Muscle of leg (tissue), 11 donors: ENCODE results near the gene CDKN2D. TPM values are rescaled to one million over a fixed set of nuclear protein-coding genes. Genes with fewer than 3 reads are reported as not detected.
"Not testable (repeated sequence)": the region's sequence is repeated elsewhere in the genome, so short reads cannot be mapped to it uniquely, and the experiment has no call there.

Source experiments
- DNase-seq: peaks from one replicate; pipeline ENCODE4 v3.0.0; 2013
- H3K27ac ChIP-seq: one replicate; pipeline ENCODE4 v1.5.1; 2013; ENCODE audit warnings: mild to moderate bottlenecking, low read length, control low read depth
- H3K27me3 ChIP-seq: one replicate; pipeline ENCODE4 v1.6.1; 2013; ENCODE audit warnings: low read length; ENCODE audit not compliant: control insufficient read depth, insufficient read depth
- H3K36me3 ChIP-seq: one replicate; pipeline ENCODE4 v1.6.1; 2013; ENCODE audit warnings: low read length; ENCODE audit not compliant: control insufficient read depth, insufficient read depth
- H3K4me1 ChIP-seq: one replicate; pipeline ENCODE4 v1.6.1; 2013; ENCODE audit warnings: low read length; ENCODE audit not compliant: control insufficient read depth, insufficient read depth
- H3K4me3 ChIP-seq: one replicate; pipeline ENCODE4 v1.5.1; 2013; ENCODE audit warnings: low read length, control low read depth
- H3K9me3 ChIP-seq: replicated peaks from 2 replicates; pipeline ENCODE4 v1.6.1; 2013; ENCODE audit warnings: low read depth, low read length; ENCODE audit not compliant: control insufficient read depth
- WGBS: methylation state at CpG from one replicate; pipeline ENCODE4 v1.1.5; 2013; ENCODE audit warnings: missing lambda C conversion rate; ENCODE audit not compliant: insufficient coverage; 5-methylcytosine and 5-hydroxymethylcytosine counted together
- polyA plus RNA-seq, 8 donors: library from polyadenylated mRNA; unstranded; fragments of 120-200 nt; gene quantifications; one replicate each; pipeline versions ENCODE4 v1.2.1 to v1.2.3, GENCODE V29; 2013; ENCODE audit warnings: inconsistent platforms in 1 of 8, low replicate concordance in 1 of 8; ENCODE audit not compliant: insufficient read length in 8 of 8, insufficient read depth in 1 of 8
- total RNA-seq: library from RNA; stranded (reverse); fragments of 120-200 nt; gene quantifications from one replicate; pipeline ENCODE4 v1.2.4, GENCODE V29; 2013

The CDKN2D gene
- total and polyA plus RNA-seq, 9 donors: 6.8 to 19.5 (median 16.0) TPM

GRCh38 chr19:10526887-10527286, 41.9 kb downstream of the CDKN2D start:
- H3K4me1 ChIP-seq, H3K27me3 ChIP-seq, DNase-seq, H3K4me3 ChIP-seq, H3K36me3 ChIP-seq, H3K27ac ChIP-seq, H3K9me3 ChIP-seq: not testable (repeated sequence)
- WGBS: 75% methylated on average over 2 of the region's 8 CpGs

DNA sequence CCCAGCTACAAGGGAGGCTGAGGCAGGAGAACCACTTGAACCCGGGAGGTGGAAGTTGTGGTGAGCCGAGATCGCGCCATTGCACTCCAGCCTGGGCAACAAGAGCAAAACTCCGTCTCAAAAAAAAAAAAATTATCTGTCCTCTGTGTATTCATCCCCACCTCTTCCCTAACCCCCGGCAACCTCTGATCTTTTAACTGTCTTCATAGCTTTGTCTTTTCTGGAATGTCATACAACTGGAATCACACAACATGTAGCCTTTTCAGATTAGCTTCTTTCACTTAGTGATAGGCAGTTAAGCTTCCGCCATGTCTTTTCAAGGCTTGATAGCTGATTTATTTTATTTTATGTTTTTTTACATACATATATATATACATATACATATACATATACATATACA, 43.1 kb downstream of the CDKN2D start:
- Histone ChIP-seq H3K4me3 (no peak overlapping the region), H3K9me3 (no peaks in the 10 kb centered on the region), H3K36me3 (no peaks in the 10 kb centered on the region), H3K4me1 (no peaks in the 10 kb centered on the region), H3K27ac (no peak overlapping the region), H3K27me3 (peaks cover 7% of the 10 kb centered on the region)
- WGBS: 100% methylated on average over 1 of the region's 7 CpGs
- no peak for DNase-seq

DNA sequence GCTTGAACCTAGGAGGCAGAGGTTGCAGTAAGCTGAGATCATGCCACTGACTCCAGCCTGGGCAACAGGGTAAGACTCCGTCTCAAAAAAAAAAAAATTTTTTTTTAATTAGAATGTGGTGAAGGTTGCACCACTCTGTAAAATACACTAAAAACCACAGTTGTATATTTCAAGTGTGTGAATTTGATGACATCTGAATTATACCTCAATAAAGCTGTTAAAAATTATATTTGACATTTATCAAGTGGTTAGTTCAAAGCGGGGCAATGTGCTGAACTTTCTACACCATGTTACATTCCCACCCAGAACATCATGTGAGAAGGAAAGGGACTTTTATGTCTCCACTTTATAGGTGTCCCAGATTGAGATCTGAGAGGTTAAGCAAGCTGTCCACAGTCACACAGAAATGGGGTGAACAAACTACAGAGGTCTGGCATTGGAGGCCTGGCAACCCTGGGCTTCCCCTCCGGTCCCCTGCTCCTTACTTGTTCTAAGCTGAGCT, 45.6 kb downstream of the CDKN2D start:
- Histone ChIP-seq H3K36me3 (no peaks in the 10 kb centered on the region), H3K9me3 (no peaks in the 10 kb centered on the region), H3K27me3 (peaks cover 28% of the 10 kb centered on the region), H3K27ac (no peak overlapping the region), H3K4me3 (no peak overlapping the region), H3K4me1 (peaks cover 11% of the 10 kb centered on the region)
- WGBS: 63% methylated on average over 1 of the region's 3 CpGs
- DNase-seq: no peak

GRCh38 chr19:10521461-10522171, 47.2 kb downstream of the CDKN2D start:
- 68% methylated on average over 8 of the region's 13 CpGs for WGBS
- Histone ChIP-seq H3K4me1 (peaks cover 22% of the 10 kb centered on the region), H3K27me3 (peaks cover 43% of the 10 kb centered on the region), H3K36me3 (no peaks in the 10 kb centered on the region), H3K27ac (no peak overlapping the region), H3K9me3 (no peaks in the 10 kb centered on the region), H3K4me3 (no peak overlapping the region)
- DNase-seq: no peak

- no peak for DNase-seq
- no peaks in the 10 kb centered on the region for H3K36me3 ChIP-seq
- H3K27ac ChIP-seq: no peak overlapping the region
- H3K9me3 ChIP-seq: no peaks in the 10 kb centered on the region
- no peak overlapping the region for H3K4me3 ChIP-seq
- H3K4me1 ChIP-seq: peaks cover 22% of the 10 kb centered on the region
- H3K27me3 ChIP-seq: peaks cover 51% of the 10 kb centered on the region
- WGBS: 89% methylated on average over 10 of the region's 15 CpGs
Observed at GRCh38 chr19:10520652-10521318, 48.0 kb downstream of the CDKN2D start.

DNA sequence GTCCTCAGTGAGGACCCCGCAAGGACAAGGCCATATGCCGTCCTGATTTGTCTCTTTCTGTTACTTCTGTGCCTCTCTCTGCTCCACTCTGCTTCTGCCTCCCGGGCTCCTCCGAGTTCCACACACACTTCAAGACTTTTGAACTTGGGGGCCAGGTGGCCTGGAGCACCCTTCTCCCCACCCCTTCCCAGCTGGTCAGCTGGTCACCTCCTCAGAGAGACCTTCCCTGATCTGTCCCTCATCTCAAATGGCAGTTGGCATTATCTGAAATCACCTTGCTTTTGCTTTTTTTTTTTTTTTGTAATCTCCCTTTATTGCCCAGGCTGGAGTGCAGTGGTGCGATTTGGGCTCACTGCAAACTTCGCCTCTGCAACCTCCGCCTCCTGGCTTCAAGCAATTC, 49.4 kb downstream of the CDKN2D start:
- peaks cover 22% of the 10 kb centered on the region for H3K4me1 ChIP-seq
- no peaks in the 10 kb centered on the region for H3K9me3 ChIP-seq
- no peaks in the 10 kb centered on the region for H3K36me3 ChIP-seq
- DNase-seq: no peak
- no peak overlapping the region for H3K27ac ChIP-seq
- 44% methylated on average over 4 of the region's 7 CpGs for WGBS
- no peak overlapping the region for H3K4me3 ChIP-seq
- H3K27me3 ChIP-seq: peaks cover 65% of the 10 kb centered on the region

DNA sequence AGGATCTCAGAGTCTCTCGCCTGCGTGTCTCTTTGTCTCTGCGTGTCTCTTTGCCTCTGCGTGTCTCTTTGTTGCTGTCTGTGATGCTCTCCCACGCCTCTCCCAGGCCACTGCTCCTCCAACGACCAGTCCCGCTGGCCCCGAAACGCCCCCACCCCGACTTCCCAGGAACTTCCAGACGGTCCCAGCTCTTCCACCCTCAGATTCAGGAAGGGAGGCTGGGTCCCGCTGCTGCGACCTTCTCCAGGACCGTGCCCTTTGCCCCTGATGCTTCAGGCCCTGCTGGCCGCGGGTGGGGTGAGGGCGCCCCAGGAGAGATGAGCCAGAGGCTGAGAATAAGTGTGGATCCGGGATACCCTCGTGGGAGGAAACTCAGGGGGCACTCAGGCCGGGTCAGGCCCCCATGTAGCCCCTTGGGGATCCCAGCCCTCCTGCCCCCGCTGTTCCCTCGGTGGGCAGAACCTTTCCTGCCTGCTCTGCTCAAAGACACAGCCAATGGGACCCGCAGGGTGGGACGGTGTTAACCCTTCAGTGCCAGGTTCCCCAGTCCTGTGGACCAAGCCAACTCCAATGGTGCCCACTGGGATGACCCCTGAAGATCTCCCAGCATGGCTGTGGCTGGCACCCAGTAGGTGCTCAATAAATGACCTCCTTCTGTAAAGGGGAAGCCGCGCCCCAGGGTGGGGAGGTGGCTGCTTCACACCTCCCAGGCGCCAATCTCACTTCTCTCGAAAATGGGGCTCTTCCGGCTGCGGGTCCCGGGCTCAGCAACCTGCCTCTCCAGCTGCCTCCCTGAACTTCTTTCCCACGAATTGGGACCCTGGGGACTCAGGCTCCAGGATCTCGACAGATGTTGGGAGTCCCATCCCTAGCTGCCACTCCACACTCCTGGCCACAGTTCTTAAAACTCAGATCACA, 50.1 kb downstream of the CDKN2D start:
- Histone ChIP-seq H3K4me3 (no peak overlapping the region), H3K36me3 (no peaks in the 10 kb centered on the region), H3K9me3 (no peaks in the 10 kb centered on the region), H3K27me3 (peaks cover 68% of the 10 kb centered on the region), H3K27ac (peak overlapping the region; percentile 55), H3K4me1 (peaks cover 22% of the 10 kb centered on the region)
- peak; percentile 33 for DNase-seq
- WGBS: 6% methylated on average over 24 of the region's 33 CpGs

- peak overlapping the region; percentile 55 for H3K27ac ChIP-seq
- 0% methylated on average over 13 of the region's 27 CpGs for WGBS
- peaks cover 22% of the 10 kb centered on the region for H3K4me1 ChIP-seq
- DNase-seq: peak; percentile 30
- no peaks in the 10 kb centered on the region for H3K9me3 ChIP-seq
- H3K27me3 ChIP-seq: peaks cover 76% of the 10 kb centered on the region
- no peaks in the 10 kb centered on the region for H3K36me3 ChIP-seq
- H3K4me3 ChIP-seq: peak overlapping the region; percentile 22
Observed at GRCh38 chr19:10517760-10518443, 50.9 kb downstream of the CDKN2D start.

DNA sequence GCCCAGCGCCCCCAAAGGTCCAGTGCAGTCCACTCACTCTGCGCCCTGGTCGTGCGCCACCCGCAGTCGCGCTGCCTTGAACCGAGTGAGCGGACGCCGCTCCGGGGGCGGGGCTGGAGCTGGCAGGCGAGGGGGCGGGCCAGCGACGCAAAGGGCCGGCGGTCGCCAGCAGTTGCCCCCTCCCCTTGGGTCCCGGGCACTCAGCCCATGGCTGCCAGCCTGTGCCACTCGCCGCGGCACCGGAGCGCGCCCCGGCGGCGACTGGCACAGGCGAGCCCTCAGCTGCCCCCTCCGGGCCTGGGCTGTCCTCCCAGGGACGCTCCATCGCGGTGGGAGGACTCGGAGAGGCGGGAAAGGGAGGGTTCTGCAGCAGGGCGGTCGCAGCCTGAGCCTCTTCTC, 51.4 kb downstream of the CDKN2D start, which contains the start of gene S1PR5:
S1PR5 (minus strand) TSS at position 87 of the 399 bp plus-strand sequence. CDS start 2,436 bp downstream, outside the sequence.
- DNase-seq: peak; percentile 12
- WGBS: 1% methylated on average over 34 of the region's 39 CpGs
- no peaks in the 10 kb centered on the region for H3K9me3 ChIP-seq
- H3K36me3 ChIP-seq: no peaks in the 10 kb centered on the region
- H3K4me1 ChIP-seq: peaks cover 22% of the 10 kb centered on the region
- H3K27me3 ChIP-seq: peaks cover 82% of the 10 kb centered on the region
- H3K27ac ChIP-seq: peak within 1 kb of the TSS; percentile 55
- peak within 1 kb of the TSS; percentile 22 for H3K4me3 ChIP-seq
